Ishikawa (cell line): ENCODE measurements around the gene CTDP1.

ENCODE experiments used
- CEBPB ChIP-seq: IDR thresholded peaks from 2 replicates; pipeline ENCODE4 v1.6.1; 2012
- CREB1 ChIP-seq: IDR thresholded peaks from 2 replicates; pipeline ENCODE4 v1.6.1; 2012; ENCODE audit warnings: low read depth
- EGR1 ChIP-seq: IDR thresholded peaks from 2 replicates; pipeline ENCODE4 v1.6.1; 2012
- EP300 ChIP-seq: IDR thresholded peaks from 2 replicates; pipeline ENCODE4 v1.6.1; 2012; ENCODE audit warnings: borderline replicate concordance
- FOXM1 ChIP-seq: IDR thresholded peaks from 2 replicates; pipeline ENCODE4 v1.6.1; 2012; ENCODE audit warnings: low read depth, borderline replicate concordance
- MAX ChIP-seq: IDR thresholded peaks from 2 replicates; pipeline ENCODE4 v1.6.1; 2012
- NFIC ChIP-seq: IDR thresholded peaks from 2 replicates; pipeline ENCODE4 v1.6.1; 2012
- RAD21 ChIP-seq: IDR thresholded peaks from 2 replicates; pipeline ENCODE4 v1.6.1; 2012; ENCODE audit warnings: low read depth
- REST ChIP-seq: IDR thresholded peaks from 2 replicates; pipeline ENCODE4 v1.6.1; 2012; ENCODE audit warnings: low read depth, mild to moderate bottlenecking
- TAF1 ChIP-seq: IDR thresholded peaks from 2 replicates; pipeline ENCODE4 v1.6.1; 2012; ENCODE audit warnings: low read depth, mild to moderate bottlenecking
- TCF12 ChIP-seq: IDR thresholded peaks from 2 replicates; pipeline ENCODE4 v1.6.1; 2012; ENCODE audit warnings: low read depth
- TEAD4 ChIP-seq: IDR thresholded peaks from 2 replicates; pipeline ENCODE4 v1.6.1; 2012
- USF1 ChIP-seq: IDR thresholded peaks from 2 replicates; pipeline ENCODE4 v1.6.1; 2012
- YY1 ChIP-seq: IDR thresholded peaks from 2 replicates; pipeline ENCODE4 v1.6.1; 2012; ENCODE audit warnings: low read depth
- ZBTB7A ChIP-seq: IDR thresholded peaks from 2 replicates; pipeline ENCODE4 v1.6.1; 2012; ENCODE audit warnings: low read depth

Gene CTDP1

GRCh38 chr18:79728931-79729586, 49.5 kb downstream of the CTDP1 start:
- no peak for TF ChIP-seq TEAD4

GRCh38 chr18:79729611-79730010, 50.0 kb downstream of the CTDP1 start:
- TF ChIP-seq TCF12 (no peak), TEAD4 (no peak), RAD21 (no peak), TAF1 (no peak), MAX (no peak), EP300 (no peak), ZBTB7A (no peak), CEBPB (no peak), EGR1 (no peak), YY1 (no peak), USF1 (no peak), NFIC (no peak)

GRCh38 chr18:79730804-79731203, 51.2 kb downstream of the CTDP1 start:
- no peak for TF ChIP-seq MAX
- TF ChIP-seq CREB1, result no peak
- no peak for TF ChIP-seq NFIC
- TF ChIP-seq EGR1, result no peak
- TF ChIP-seq TEAD4, result no peak

GRCh38 chr18:79732721-79733025, 53.1 kb downstream of the CTDP1 start:
- TF ChIP-seq RAD21, result no peak
- no peak for TF ChIP-seq YY1
- no peak for TF ChIP-seq EP300
- no peak for TF ChIP-seq TCF12
- no peak for TF ChIP-seq REST

- no peak for TF ChIP-seq CEBPB
Measured at GRCh38 chr18:79733135-79733701, 53.6 kb downstream of the CTDP1 start.

GRCh38 chr18:79733986-79734770, 54.6 kb downstream of the CTDP1 start:
- TF ChIP-seq ZBTB7A (no peak), RAD21 (no peak), MAX (no peak), CREB1 (no peak), TCF12 (no peak), CEBPB (no peak), YY1 (no peak), EGR1 (no peak), USF1 (no peak), FOXM1 (no peak), NFIC (no peak), TAF1 (no peak), REST (no peak), EP300 (no peak), TEAD4 (no peak)
